Measurements from ENCODE around the gene SRSF5.
A peak's percentile ranks its signal among the peaks of the same experiment; 100 is the strongest.
"Not testable (repeated sequence)": the region's sequence is repeated elsewhere in the genome, so short reads cannot be mapped to it uniquely, and the experiment has no call there.

Gene SRSF5

GRCh38 chr14:69766984-69767368, at the start of gene SRSF5:
TSS of gene SRSF5 (plus strand) at chr14:69767142. CDS start at chr14:69768157, 1,015 bp downstream.
- peak; percentile 95 for DNase-seq

GRCh38 chr14:69718614-69719013, 48.3 kb upstream of the SRSF5 start:
- DNase-seq, result not testable (repeated sequence)

GRCh38 chr14:69719501-69719951, 47.4 kb upstream of the SRSF5 start:
- no peak for DNase-seq

GRCh38 chr14:69720912-69721311, 46.0 kb upstream of the SRSF5 start:
- DNase-seq, result no peak

GRCh38 chr14:69726761-69727511, 40.0 kb upstream of the SRSF5 start:
- peak; percentile 36 for DNase-seq

GRCh38 chr14:69727860-69728259, 39.1 kb upstream of the SRSF5 start:
- DNase-seq, result no peak

GRCh38 chr14:69731919-69732598, 34.9 kb upstream of the SRSF5 start:
- DNase-seq, result not testable (repeated sequence)

GRCh38 chr14:69736405-69736804, 30.5 kb upstream of the SRSF5 start:
- not testable (repeated sequence) for DNase-seq

GRCh38 chr14:69741055-69741454, 25.9 kb upstream of the SRSF5 start:
- DNase-seq, result no peak

- DNase-seq, result no peak
Measured at GRCh38 chr14:69749956-69750355, 17.0 kb upstream of the SRSF5 start.

GRCh38 chr14:69750495-69750894, 16.4 kb upstream of the SRSF5 start:
- DNase-seq, result no peak

- DNase-seq, result no peak
Measured at GRCh38 chr14:69752773-69753172, 14.2 kb upstream of the SRSF5 start.

- DNase-seq, result no peak
Measured at GRCh38 chr14:69753860-69754259, 13.1 kb upstream of the SRSF5 start.

- DNase-seq, result no peak
Measured at GRCh38 chr14:69754487-69754886, 12.5 kb upstream of the SRSF5 start.

- DNase-seq, result no peak
Measured at GRCh38 chr14:69755296-69755695, 11.6 kb upstream of the SRSF5 start.

- no peak for DNase-seq
Measured at GRCh38 chr14:69755784-69756183, 11.2 kb upstream of the SRSF5 start.

- no peak for DNase-seq
Measured at GRCh38 chr14:69756298-69756697, 10.6 kb upstream of the SRSF5 start.

GRCh38 chr14:69760810-69761209, 6.1 kb upstream of the SRSF5 start:
- no peak for DNase-seq

GRCh38 chr14:69763761-69764510, 3.0 kb upstream of the SRSF5 start:
- no peak for DNase-seq

- DNase-seq, result peak; percentile 94
Measured at GRCh38 chr14:69767369-69767999, 542 bp downstream of the SRSF5 start.

GRCh38 chr14:69768873-69769272, 1.9 kb downstream of the SRSF5 start:
- DNase-seq, result no peak

- DNase-seq, result no peak
Measured at GRCh38 chr14:69769623-69770022, 2.7 kb downstream of the SRSF5 start.

- no peak for DNase-seq
Measured at GRCh38 chr14:69770559-69770958, 3.6 kb downstream of the SRSF5 start.

All from NCI-H1092 (cell line).